ENCODE measurements around the gene PDCL3.

PDCL3 gene

DNA sequence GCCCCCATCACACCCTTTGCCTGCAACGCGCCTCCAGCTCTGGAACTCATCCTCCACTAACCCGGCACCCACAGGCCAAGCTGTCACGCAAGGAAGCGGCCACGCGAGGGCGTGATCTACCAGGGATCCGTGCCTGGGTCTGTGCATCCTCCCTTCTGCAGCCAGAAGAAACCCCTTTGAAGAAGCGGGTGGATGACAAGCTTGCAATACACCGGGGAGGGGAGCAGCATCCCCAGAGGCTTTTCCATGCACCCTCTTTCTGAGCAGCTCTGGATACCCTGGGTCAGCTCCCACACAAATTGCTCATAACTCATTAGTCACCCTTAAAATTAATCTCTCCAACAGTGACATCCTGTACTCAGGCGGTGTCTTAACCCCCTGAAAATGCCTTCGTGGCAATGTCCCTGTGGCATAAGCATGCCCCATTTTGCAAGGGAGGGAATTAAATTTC is 47.6 kb downstream of the PDCL3 start:
- Histone ChIP-seq H4K20me1 (ENCODE audit: control insufficient read depth, insufficient read depth, low read depth, low read length) (no peaks in the 10 kb centered on the region), H3K27ac (ENCODE audit: low read depth, low read length) (no peak overlapping the region), H3K27me3 (ENCODE audit: control insufficient read depth, low read length) (peaks cover 12% of the 10 kb centered on the region; the same call in 1 of the 2 replicates), H3K9me3 (ENCODE audit: control insufficient read depth, insufficient read depth, low read length) (no peaks in the 10 kb centered on the region), H3K9me2 (replicated peaks; ENCODE audit: control insufficient read depth, low read length) (no peaks in the 10 kb centered on the region), H3K4me3 (ENCODE audit: low read length) (no peak overlapping the region), H3K36me3 (ENCODE audit: control insufficient read depth, low read length) (no peaks in the 10 kb centered on the region), H3K4me2 (ENCODE audit: low read length) (no peak overlapping the region), H3K79me2 (ENCODE audit: control insufficient read depth, low read length) (no peaks in the 10 kb centered on the region), H3F3A (ENCODE audit: control insufficient read depth, insufficient read depth) (no peaks in the 10 kb centered on the region), H3K4me1 (ENCODE audit: control insufficient read depth, low read length) (no peaks in the 10 kb centered on the region)
- TF ChIP-seq EZH2phosphoT487 (IDR thresholded peaks at IDR 0.05; ENCODE audit: borderline replicate concordance, low read length): no peak
- TF ChIP-seq, protein P1, sequence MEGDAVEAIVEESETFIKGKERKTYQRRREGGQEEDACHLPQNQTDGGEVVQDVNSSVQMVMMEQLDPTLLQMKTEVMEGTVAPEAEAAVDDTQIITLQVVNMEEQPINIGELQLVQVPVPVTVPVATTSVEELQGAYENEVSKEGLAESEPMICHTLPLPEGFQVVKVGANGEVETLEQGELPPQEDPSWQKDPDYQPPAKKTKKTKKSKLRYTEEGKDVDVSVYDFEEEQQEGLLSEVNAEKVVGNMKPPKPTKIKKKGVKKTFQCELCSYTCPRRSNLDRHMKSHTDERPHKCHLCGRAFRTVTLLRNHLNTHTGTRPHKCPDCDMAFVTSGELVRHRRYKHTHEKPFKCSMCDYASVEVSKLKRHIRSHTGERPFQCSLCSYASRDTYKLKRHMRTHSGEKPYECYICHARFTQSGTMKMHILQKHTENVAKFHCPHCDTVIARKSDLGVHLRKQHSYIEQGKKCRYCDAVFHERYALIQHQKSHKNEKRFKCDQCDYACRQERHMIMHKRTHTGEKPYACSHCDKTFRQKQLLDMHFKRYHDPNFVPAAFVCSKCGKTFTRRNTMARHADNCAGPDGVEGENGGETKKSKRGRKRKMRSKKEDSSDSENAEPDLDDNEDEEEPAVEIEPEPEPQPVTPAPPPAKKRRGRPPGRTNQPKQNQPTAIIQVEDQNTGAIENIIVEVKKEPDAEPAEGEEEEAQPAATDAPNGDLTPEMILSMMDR (IDR thresholded peaks at IDR 0.05; ENCODE audit: low read depth, low read length, poor library complexity, severe bottlenecking): peak; percentile 68

- TF ChIP-seq, protein P1 (IDR thresholded peaks at IDR 0.05; ENCODE audit: low read depth, low read length, poor library complexity, severe bottlenecking): no peak
- no peak for TF ChIP-seq EZH2phosphoT487 (IDR thresholded peaks at IDR 0.05; ENCODE audit: borderline replicate concordance, low read length)
- Histone ChIP-seq H3K4me1 (ENCODE audit: control insufficient read depth, low read length) (no peaks in the 10 kb centered on the region), H3K9me3 (ENCODE audit: control insufficient read depth, insufficient read depth, low read length) (no peaks in the 10 kb centered on the region), H4K20me1 (ENCODE audit: control insufficient read depth, insufficient read depth, low read depth, low read length) (no peaks in the 10 kb centered on the region), H3K4me2 (ENCODE audit: low read length) (no peak overlapping the region), H3K27ac (ENCODE audit: low read depth, low read length) (no peak overlapping the region), H3K79me2 (ENCODE audit: control insufficient read depth, low read length) (no peaks in the 10 kb centered on the region), H3K27me3 (ENCODE audit: control insufficient read depth, low read length) (peaks cover 7% of the 10 kb centered on the region; the same call in 1 of the 2 replicates), H3F3A (ENCODE audit: control insufficient read depth, insufficient read depth) (no peaks in the 10 kb centered on the region), H3K36me3 (ENCODE audit: control insufficient read depth, low read length) (no peaks in the 10 kb centered on the region), H3K4me3 (ENCODE audit: low read length) (no peak overlapping the region), H3K9me2 (replicated peaks; ENCODE audit: control insufficient read depth, low read length) (no peaks in the 10 kb centered on the region)
Observed at GRCh38 chr2:100611079-100612029, 48.6 kb downstream of the PDCL3 start.

- Histone ChIP-seq H3K4me1 (ENCODE audit: control insufficient read depth, low read length) (no peaks in the 10 kb centered on the region), H4K20me1 (ENCODE audit: control insufficient read depth, insufficient read depth, low read depth, low read length) (no peaks in the 10 kb centered on the region), H3K27ac (ENCODE audit: low read depth, low read length) (no peak overlapping the region), H3K4me3 (ENCODE audit: low read length) (no peak overlapping the region), H3K9me3 (ENCODE audit: control insufficient read depth, insufficient read depth, low read length) (no peaks in the 10 kb centered on the region), H3K27me3 (ENCODE audit: control insufficient read depth, low read length) (peaks cover 2% of the 10 kb centered on the region; the same call in 1 of the 2 replicates), H3K79me2 (ENCODE audit: control insufficient read depth, low read length) (no peaks in the 10 kb centered on the region), H3K36me3 (ENCODE audit: control insufficient read depth, low read length) (no peaks in the 10 kb centered on the region), H3K9me2 (replicated peaks; ENCODE audit: control insufficient read depth, low read length) (no peaks in the 10 kb centered on the region), H3K4me2 (ENCODE audit: low read length) (no peak overlapping the region), H3F3A (ENCODE audit: control insufficient read depth, insufficient read depth) (no peaks in the 10 kb centered on the region)
- TF ChIP-seq, protein P1 (IDR thresholded peaks at IDR 0.05; ENCODE audit: low read depth, low read length, poor library complexity, severe bottlenecking): no peak
- no peak for TF ChIP-seq EZH2phosphoT487 (IDR thresholded peaks at IDR 0.05; ENCODE audit: borderline replicate concordance, low read length)
Observed at GRCh38 chr2:100612388-100613000, 49.7 kb downstream of the PDCL3 start.

All from DOHH2 (cell line).